Prostate gland (tissue), 2 donors: ENCODE measurements around the gene FAM177A1.

ENCODE experiments used
- POLR2A ChIP-seq: fragments of 450-650 bp; IDR thresholded peaks from one replicate; pipeline ENCODE4 v1.6.1; 2016; ENCODE audit warnings: antibody characterized with exemption, mild to moderate bottlenecking
- POLR2AphosphoS5 ChIP-seq: sonication (generic); formaldehyde crosslinking; IDR thresholded peaks from one replicate; pipeline ENCODE4 v1.6.1; 2017; ENCODE audit warnings: antibody characterized with exemption
- TF ChIP-seq, protein P1 (sequence below), 4 experiments: fragments of 200-600 bp in 2 of 4; fragments of 450-650 bp in 2 of 4; sonication (generic) in 2 of 4; IDR thresholded peaks; 1 replicate in 3 of 4; 2 replicates in 1 of 4; pipeline ENCODE4 v1.5.1; 2016 to 2019; ENCODE audit warnings: antibody characterized with exemption in 4 of 4, mild to moderate bottlenecking in 2 of 4, moderate library complexity in 2 of 4

GRCh38 chr14:35078082-35078481 lies 32.0 kb downstream of the FAM177A1 start:
- TF ChIP-seq, protein P1, sequence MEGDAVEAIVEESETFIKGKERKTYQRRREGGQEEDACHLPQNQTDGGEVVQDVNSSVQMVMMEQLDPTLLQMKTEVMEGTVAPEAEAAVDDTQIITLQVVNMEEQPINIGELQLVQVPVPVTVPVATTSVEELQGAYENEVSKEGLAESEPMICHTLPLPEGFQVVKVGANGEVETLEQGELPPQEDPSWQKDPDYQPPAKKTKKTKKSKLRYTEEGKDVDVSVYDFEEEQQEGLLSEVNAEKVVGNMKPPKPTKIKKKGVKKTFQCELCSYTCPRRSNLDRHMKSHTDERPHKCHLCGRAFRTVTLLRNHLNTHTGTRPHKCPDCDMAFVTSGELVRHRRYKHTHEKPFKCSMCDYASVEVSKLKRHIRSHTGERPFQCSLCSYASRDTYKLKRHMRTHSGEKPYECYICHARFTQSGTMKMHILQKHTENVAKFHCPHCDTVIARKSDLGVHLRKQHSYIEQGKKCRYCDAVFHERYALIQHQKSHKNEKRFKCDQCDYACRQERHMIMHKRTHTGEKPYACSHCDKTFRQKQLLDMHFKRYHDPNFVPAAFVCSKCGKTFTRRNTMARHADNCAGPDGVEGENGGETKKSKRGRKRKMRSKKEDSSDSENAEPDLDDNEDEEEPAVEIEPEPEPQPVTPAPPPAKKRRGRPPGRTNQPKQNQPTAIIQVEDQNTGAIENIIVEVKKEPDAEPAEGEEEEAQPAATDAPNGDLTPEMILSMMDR (IDR thresholded peaks at IDR 0.05), result no peak
- TF ChIP-seq POLR2A (no peak), POLR2AphosphoS5 (no peak)
